HG02759 (cell line): ENCODE data around the gene TDRKH.

ENCODE experiments used
- ATAC-seq: cut with Tn5 transposase; IDR thresholded peaks from one replicate; pipeline ENCODE4 v1.9.1; 2021; ENCODE audit warnings: mild to moderate bottlenecking, moderate library complexity; ENCODE audit not compliant: unreplicated experiment

The TDRKH gene

GRCh38 chr1:151825204-151825603 is 34.9 kb upstream of the TDRKH start:
- no peak for ATAC-seq

DNA sequence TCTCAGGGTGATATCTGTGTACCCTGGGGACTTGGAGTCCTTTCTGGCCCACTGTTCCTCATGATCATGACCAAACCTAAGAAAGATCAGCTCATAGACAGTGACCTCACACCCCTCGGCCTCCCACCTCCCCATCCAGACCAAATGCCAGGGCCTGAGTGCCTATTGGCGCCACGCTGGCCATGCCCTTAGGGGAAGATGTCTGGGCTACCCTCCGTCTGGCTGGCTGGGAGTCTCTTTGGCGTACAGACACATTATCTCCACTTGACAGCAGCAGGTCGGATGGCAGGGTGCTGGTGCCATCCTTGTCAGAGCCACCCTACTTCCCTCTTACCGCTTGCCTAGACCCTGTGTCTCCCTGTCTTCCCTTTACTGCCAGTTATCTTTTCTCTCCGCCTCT is 32.9 kb upstream of the TDRKH start:
- ATAC-seq: no peak

GRCh38 chr1:151822404-151822803 is 32.1 kb upstream of the TDRKH start:
- no peak for ATAC-seq

- ATAC-seq: no peak
Measured at GRCh38 chr1:151820940-151821339, 30.6 kb upstream of the TDRKH start.

- no peak for ATAC-seq
Measured at GRCh38 chr1:151819976-151820623, 29.8 kb upstream of the TDRKH start.

DNA sequence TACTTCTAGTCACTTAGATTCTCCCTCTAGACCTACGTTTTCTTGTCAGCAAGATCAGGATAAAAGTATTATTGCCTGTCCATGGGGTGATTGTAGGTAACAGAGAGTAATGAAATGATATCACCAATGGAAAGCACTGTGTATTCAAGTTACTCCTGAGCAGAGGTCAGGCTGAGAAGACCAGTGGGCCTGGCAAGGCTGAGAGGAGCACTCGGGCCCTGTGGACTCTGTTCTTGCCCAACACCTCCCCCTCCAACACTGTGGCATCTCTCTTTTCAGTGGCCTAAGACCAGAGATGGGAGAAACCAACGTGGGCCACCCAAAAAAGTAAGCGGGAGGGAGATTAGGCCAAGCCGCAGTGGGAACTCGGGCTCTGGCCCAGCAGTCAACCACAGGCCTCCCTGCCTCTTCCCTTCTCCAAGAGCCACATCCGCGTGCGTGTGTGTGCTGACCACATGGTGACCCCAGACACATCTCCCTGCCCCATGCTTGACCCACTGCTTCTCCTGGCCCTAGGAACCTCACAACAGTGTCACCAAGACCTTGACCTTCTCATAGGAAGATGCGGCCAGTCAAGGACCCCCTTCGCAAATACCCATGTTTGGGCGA is 29.0 kb upstream of the TDRKH start:
- no peak for ATAC-seq

- no peak for ATAC-seq
Measured at GRCh38 chr1:151817353-151817730, 27.0 kb upstream of the TDRKH start.

GRCh38 chr1:151816548-151817352 is 26.4 kb upstream of the TDRKH start:
- no peak for ATAC-seq

DNA sequence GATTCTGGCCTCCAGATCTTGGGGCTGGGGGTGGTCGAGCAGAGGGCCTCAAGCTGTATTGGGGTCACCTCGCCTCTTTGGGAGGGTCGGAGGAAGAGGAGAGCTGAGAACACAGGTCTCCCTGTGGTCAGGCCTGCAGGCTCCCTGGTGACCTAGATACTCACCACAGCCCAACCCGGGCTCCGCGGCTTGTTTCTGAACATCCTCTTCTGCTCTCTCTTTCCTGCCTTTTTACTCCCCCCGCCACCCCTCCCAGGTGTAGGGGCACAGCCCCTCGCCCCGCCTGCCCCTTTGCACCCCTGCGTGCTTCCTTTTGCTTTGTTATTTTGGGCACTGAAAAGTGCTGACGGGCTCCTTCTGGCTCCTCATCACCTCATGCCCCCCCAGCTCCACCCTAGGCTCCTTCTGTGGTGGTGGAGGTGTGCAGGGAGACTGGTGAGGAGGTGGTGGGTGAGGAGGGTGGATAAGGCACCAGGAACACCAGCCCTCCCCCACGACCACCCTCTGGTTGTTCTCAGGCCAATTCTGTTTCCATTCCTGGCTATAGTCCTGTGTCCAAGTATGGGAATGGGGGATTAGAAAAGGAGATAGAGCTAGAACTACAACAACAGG is 25.5 kb upstream of the TDRKH start:
- no peak for ATAC-seq

GRCh38 chr1:151814971-151815545 is 24.8 kb upstream of the TDRKH start:
- ATAC-seq: no peak

GRCh38 chr1:151814426-151814825 is 24.1 kb upstream of the TDRKH start:
- no peak for ATAC-seq

DNA sequence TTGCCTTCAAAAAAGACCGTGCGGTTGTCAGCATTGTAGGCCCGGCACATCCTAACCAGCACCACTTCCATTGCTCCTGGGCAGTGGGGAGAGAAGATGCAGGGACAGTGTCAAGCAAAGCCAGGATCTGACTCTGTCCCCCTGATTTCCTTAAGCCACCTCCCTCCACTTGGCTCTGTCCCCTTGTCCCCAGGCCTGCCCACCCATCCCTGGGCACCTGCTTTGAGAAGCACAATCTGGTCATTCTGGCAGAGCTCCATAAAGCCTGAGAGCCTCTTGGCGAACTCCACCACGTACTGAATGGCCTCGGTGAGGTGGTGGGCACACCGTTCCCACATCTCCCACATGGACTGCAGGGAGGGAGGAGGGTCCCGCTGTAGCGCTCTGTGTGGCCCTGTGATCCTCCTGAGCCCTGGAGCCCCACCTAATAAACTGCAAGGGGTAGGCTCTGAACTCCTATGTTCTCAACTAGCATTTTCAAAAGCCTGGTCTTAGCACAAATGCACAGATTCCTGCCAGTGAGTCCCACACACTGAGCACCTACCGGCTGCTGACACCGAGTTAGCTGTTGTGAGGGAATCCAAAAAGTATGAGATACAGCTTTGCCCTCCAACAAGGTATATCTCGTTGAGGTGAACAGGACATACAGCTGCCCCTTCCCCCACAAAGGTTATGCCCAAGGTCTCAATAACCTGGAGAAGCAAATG is 23.1 kb upstream of the TDRKH start:
- no peak for ATAC-seq

GRCh38 chr1:151811181-151811580 is 20.9 kb upstream of the TDRKH start:
- ATAC-seq: no peak

- no peak for ATAC-seq
Measured at GRCh38 chr1:151809985-151810556, 19.8 kb upstream of the TDRKH start.

- ATAC-seq: no peak
Measured at GRCh38 chr1:151809290-151809984, 19.1 kb upstream of the TDRKH start.

DNA sequence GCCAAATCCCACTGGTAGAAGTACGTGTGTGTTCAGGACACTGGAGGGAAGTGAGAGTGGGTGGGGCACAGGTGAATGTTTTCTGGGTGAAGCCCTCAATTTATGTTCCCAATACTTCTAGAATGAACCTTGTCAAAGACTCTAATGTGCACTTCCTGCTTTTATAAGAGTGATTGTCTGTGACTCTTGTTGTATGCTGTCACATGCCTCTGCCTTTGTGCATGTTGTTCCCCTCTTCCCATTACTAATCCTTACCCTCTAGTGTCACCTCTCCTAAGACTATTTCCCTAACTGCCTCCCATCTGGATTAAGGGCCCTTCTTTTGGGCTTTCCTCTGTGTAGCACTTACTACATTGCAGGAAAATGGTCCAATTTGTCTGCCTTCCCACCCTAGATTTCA is 17.5 kb upstream of the TDRKH start:
- ATAC-seq: no peak

DNA sequence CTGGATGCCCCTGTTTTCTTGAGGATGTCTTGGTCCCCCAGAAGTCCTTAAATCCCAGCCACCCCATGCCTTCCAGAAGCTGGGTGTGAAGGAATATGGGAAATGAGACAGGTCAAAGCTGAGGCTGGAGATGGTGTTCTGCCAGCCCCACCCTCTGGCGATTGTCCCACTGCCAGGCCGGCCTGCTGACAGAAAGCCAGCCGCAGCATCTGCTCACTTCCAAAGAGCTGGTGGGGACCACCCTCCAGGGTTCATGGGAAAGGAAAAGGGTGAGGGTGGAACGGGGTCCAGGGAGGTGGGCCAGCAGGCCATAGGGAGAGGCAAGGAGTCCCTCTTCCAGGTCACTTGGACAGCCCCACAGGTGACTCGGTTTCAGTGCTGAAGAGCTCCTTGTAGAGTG is 16.8 kb upstream of the TDRKH start:
- ATAC-seq: no peak

DNA sequence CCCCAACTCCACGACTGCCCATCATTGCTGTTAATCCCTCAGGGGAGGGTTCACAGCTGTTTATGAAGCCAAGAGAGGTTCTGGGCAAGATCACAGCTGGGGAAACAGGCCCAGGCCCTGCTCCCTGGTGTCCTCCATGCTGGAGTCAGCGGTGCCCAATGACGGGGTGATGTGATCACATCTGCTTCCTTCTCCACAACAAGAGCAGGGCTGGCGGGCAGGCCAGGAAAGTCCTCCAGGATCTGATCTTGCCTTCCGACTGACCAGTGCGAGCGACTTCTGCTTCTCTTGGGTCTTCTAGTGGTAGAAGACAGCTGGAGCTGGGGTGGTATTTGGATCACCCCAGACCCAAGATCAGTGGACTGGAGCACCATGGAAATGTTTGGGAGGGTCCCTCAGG is 15.9 kb upstream of the TDRKH start:
- no peak for ATAC-seq

- no peak for ATAC-seq
Measured at GRCh38 chr1:151805066-151805820, 14.9 kb upstream of the TDRKH start, which contains the start of gene LINGO4. Gene LINGO4, minus strand, starts transcription at chr1:151805419. Its CDS starts 2,715 bp downstream, at chr1:151802704.
